ENCODE data around the gene G3BP2.
"Not testable (repeated sequence)": the region's sequence is repeated elsewhere in the genome, so short reads cannot be mapped to it uniquely, and the experiment has no call there.

The G3BP2 gene

DNA sequence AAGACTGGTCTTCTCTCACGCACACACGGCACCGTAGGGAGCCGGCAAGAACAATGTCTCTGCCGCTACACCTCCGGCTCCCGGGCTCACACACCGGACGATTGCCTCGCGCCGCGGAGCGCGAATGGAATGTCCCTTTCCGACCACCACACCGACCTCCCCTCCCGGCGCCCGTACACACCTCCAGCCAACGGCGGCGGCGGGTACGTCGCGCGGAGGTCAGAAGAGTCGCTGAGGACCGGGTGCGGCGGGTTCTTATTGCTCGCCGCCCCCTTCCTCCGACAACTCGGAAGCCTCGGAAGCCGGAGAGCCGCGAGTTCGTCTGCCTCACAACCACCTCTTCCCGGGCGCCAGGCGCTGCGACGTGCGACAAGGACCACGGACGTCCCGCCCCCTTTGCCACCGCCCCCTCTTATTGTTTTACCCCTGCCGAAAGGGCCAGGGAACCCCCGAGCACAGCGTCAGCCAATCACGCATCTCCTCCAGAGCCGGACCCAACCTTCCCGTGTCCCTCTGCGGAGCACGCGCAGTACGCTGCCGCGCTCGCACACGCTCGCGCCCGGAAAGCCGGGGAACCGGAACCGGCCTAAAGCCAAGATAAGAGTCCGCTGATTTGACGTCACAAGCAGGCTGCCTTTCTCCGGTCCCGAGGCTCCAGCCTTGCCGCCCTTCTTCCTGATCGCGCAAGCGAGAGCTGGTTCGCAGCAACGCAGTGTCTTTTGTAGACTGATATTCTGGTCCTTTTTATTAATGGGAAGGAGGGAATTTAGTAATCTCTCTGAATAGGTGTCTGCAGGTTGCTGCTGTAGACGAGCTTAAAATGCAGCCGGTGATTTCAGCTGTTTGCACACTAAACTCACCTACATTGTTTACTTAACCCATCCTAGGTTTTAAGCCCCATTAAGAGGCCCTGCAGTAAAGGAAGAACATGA, at the start of gene G3BP2:
Gene G3BP2 (minus strand): TSS at position 385 of the 932 bp plus-strand sequence. CDS start 11,386 bp downstream, outside the sequence.
- Histone ChIP-seq H3K27me3 (ENCODE audit: insufficient read depth, low read depth, severe bottlenecking) (no peaks in the 10 kb centered on the region), H3K4me3 (ENCODE audit: low read depth, low read length) (peak within 1 kb of the TSS; percentile 92), H3K9me3 (ENCODE audit: severe bottlenecking) (no peaks in the 10 kb centered on the region), H3K27ac (peak within 1 kb of the TSS; percentile 93), H3K36me3 (peaks cover 26% of the 10 kb centered on the region)
- no peak for TF ChIP-seq CTCF (IDR thresholded peaks at IDR 0.05; ENCODE audit: low read depth, low read length)
- peak; percentile 99 for DNase-seq

GRCh38 chr4:75722417-75722816, 49.2 kb upstream of the G3BP2 start:
- Histone ChIP-seq H3K27ac (no peak overlapping the region), H3K27me3 (ENCODE audit: insufficient read depth, low read depth, severe bottlenecking) (no peaks in the 10 kb centered on the region), H3K4me3 (ENCODE audit: low read depth, low read length) (no peak overlapping the region), H3K9me3 (ENCODE audit: severe bottlenecking) (no peaks in the 10 kb centered on the region), H3K36me3 (no peaks in the 10 kb centered on the region; the same call in 1 of the 2 replicates)
- TF ChIP-seq CTCF (IDR thresholded peaks at IDR 0.05; ENCODE audit: low read depth, low read length): no peak
- DNase-seq: no peak

- no peak for DNase-seq
- H3K36me3 ChIP-seq: no peaks in the 10 kb centered on the region; the same call in 1 of the 2 replicates
- H3K27ac ChIP-seq: no peak overlapping the region
- H3K9me3 ChIP-seq (ENCODE audit: severe bottlenecking): no peaks in the 10 kb centered on the region
- no peak for TF ChIP-seq CTCF (IDR thresholded peaks at IDR 0.05; ENCODE audit: low read depth, low read length)
- no peaks in the 10 kb centered on the region for H3K27me3 ChIP-seq (ENCODE audit: insufficient read depth, low read depth, severe bottlenecking)
- no peak overlapping the region for H3K4me3 ChIP-seq (ENCODE audit: low read depth, low read length)
Measured at GRCh38 chr4:75718529-75718928, 45.3 kb upstream of the G3BP2 start.

GRCh38 chr4:75717408-75717807, 44.2 kb upstream of the G3BP2 start:
- no peaks in the 10 kb centered on the region for H3K9me3 ChIP-seq (ENCODE audit: severe bottlenecking)
- TF ChIP-seq CTCF (IDR thresholded peaks at IDR 0.05; ENCODE audit: low read depth, low read length): no peak
- no peak overlapping the region for H3K4me3 ChIP-seq (ENCODE audit: low read depth, low read length)
- DNase-seq: no peak
- H3K27me3 ChIP-seq (ENCODE audit: insufficient read depth, low read depth, severe bottlenecking): no peaks in the 10 kb centered on the region
- H3K36me3 ChIP-seq: no peaks in the 10 kb centered on the region; the same call in 1 of the 2 replicates
- no peak overlapping the region for H3K27ac ChIP-seq

GRCh38 chr4:75716054-75716453, 42.8 kb upstream of the G3BP2 start:
- not testable (repeated sequence) for H3K4me3 ChIP-seq (ENCODE audit: low read depth, low read length); H3K36me3 ChIP-seq; H3K9me3 ChIP-seq (ENCODE audit: severe bottlenecking); DNase-seq; H3K27ac ChIP-seq; H3K27me3 ChIP-seq (ENCODE audit: insufficient read depth, low read depth, severe bottlenecking)

DNA sequence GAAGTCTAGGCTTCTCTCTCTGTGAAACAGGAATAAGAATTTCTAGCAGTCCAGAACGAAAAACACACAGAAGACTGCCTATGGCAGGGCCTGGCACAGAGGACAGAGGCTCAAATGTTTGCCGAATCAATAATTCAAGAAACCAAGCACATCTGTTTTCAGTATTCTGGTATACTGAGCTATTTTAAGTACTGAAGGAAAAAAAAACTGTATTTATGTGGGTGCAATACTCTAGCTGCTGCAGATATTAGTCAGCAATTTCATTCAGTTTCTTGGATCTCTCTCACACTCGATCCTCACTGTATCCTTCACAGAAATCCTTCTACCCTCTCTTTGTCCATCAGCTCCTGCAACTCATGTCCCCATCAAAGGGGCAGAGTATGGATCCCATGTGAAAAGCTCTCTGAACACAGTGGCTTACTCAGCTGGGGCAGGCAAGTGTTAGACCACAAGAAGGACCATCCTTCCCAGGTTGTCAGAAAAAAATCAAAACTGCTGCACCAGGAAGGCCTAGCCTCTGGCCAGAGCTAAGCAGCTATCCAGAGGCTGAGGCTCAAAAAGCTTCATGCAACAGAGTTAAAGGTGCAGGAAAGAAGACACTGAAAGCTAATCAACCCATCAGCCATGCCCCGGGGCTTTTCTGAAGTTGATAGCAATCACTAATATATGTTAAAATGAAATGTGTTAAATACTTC, 42.0 kb upstream of the G3BP2 start:
- DNase-seq: no peak
- no peak overlapping the region for H3K27ac ChIP-seq
- no peaks in the 10 kb centered on the region for H3K27me3 ChIP-seq (ENCODE audit: insufficient read depth, low read depth, severe bottlenecking)
- no peaks in the 10 kb centered on the region; the same call in 1 of the 2 replicates for H3K36me3 ChIP-seq
- no peak for TF ChIP-seq CTCF (IDR thresholded peaks at IDR 0.05; ENCODE audit: low read depth, low read length)
- H3K9me3 ChIP-seq (ENCODE audit: severe bottlenecking): no peaks in the 10 kb centered on the region
- H3K4me3 ChIP-seq (ENCODE audit: low read depth, low read length): no peak overlapping the region

Measured in WERI-Rb-1 (cell line).